ENCODE measurements around the gene ATG16L1. TPM values are rescaled to one million over a fixed set of nuclear protein-coding genes. Genes with fewer than 3 reads are reported as not detected.

Gene ATG16L1
- total RNA-seq, 2 experiments from 2014 or later, result 55.9 to 58.9 TPM

- no peak overlapping the region for H3K27ac Mint-ChIP-seq
- H3K27me3 Mint-ChIP-seq, result peaks cover 11% of the 10 kb centered on the region
- no peaks in the 10 kb centered on the region for H3K36me3 Mint-ChIP-seq (ENCODE audit: low read depth)
- no peak overlapping the region for H3K4me3 Mint-ChIP-seq
- no peaks in the 10 kb centered on the region for H3K4me1 Mint-ChIP-seq
- no peak for DNase-seq
- CTCF ChIA-PET, result no interaction called here
- POLR2A ChIA-PET, result no interaction called here
- no peaks in the 10 kb centered on the region for H3K9me3 Mint-ChIP-seq
Measured at GRCh38 chr2:233311241-233311926, 59.9 kb downstream of the ATG16L1 start.

- no peak overlapping the region for H3K27ac Mint-ChIP-seq
- H3K36me3 Mint-ChIP-seq (ENCODE audit: low read depth), result no peaks in the 10 kb centered on the region
- no peaks in the 10 kb centered on the region for H3K9me3 Mint-ChIP-seq
- ChIA-PET POLR2A (no interaction called here), CTCF (no interaction called here)
- peaks cover 9% of the 10 kb centered on the region for H3K27me3 Mint-ChIP-seq
- no peaks in the 10 kb centered on the region for H3K4me1 Mint-ChIP-seq
- H3K4me3 Mint-ChIP-seq, result no peak overlapping the region
- DNase-seq, result no peak
Measured at GRCh38 chr2:233312874-233313273, 61.4 kb downstream of the ATG16L1 start.

GRCh38 chr2:233314180-233314925, 62.9 kb downstream of the ATG16L1 start:
- Mint-ChIP-seq H3K36me3 (ENCODE audit: low read depth) (no peaks in the 10 kb centered on the region), H3K27me3 (peaks cover 15% of the 10 kb centered on the region), H3K9me3 (no peaks in the 10 kb centered on the region), H3K4me3 (no peak overlapping the region), H3K27ac (no peak overlapping the region), H3K4me1 (no peaks in the 10 kb centered on the region)
- ChIA-PET CTCF (no interaction called here), POLR2A (no interaction called here)
- DNase-seq, result no peak

GRCh38 chr2:233317196-233317943, 65.9 kb downstream of the ATG16L1 start:
- Mint-ChIP-seq H3K27me3 (peaks cover 25% of the 10 kb centered on the region), H3K36me3 (ENCODE audit: low read depth) (no peaks in the 10 kb centered on the region), H3K27ac (no peak overlapping the region), H3K4me1 (peaks cover 7% of the 10 kb centered on the region), H3K9me3 (no peaks in the 10 kb centered on the region), H3K4me3 (no peak overlapping the region)
- ChIA-PET POLR2A (interaction anchor here (0.8 to 1.5 kb wide), 2 partner anchors 15 to 23 kb away, joined by 4 read pairs; no protein-coding TSS in a partner anchor), CTCF (interaction anchor here (1.5 to 1.7 kb wide), 2 partner anchors 9 to 50 kb away, joined by 3 to 5 read pairs; partner anchors contain the start of gene SAG)
- no peak for DNase-seq

GRCh38 chr2:233319256-233319655, 67.8 kb downstream of the ATG16L1 start:
- peaks cover 28% of the 10 kb centered on the region for H3K27me3 Mint-ChIP-seq
- H3K36me3 Mint-ChIP-seq (ENCODE audit: low read depth), result no peaks in the 10 kb centered on the region
- DNase-seq, result no peak
- no peak overlapping the region for H3K4me3 Mint-ChIP-seq
- no peaks in the 10 kb centered on the region for H3K9me3 Mint-ChIP-seq
- ChIA-PET CTCF (no interaction called here), POLR2A (interaction anchor here (1.1 kb wide), 1 partner anchor 12 kb away, joined by 3 read pairs; no protein-coding TSS in a partner anchor)
- no peak overlapping the region for H3K27ac Mint-ChIP-seq
- H3K4me1 Mint-ChIP-seq, result peaks cover 21% of the 10 kb centered on the region

GRCh38 chr2:233320470-233320869, 69.0 kb downstream of the ATG16L1 start:
- Mint-ChIP-seq H3K27ac (no peak overlapping the region), H3K36me3 (ENCODE audit: low read depth) (no peaks in the 10 kb centered on the region), H3K9me3 (no peaks in the 10 kb centered on the region), H3K4me1 (peaks cover 23% of the 10 kb centered on the region), H3K27me3 (peaks cover 34% of the 10 kb centered on the region), H3K4me3 (no peak overlapping the region)
- no peak for DNase-seq
- POLR2A ChIA-PET, result interaction anchor here (1.5 to 2.4 kb wide), 2 partner anchors 11 to 37 kb away, joined by 3 to 14 read pairs; no protein-coding TSS in a partner anchor
- CTCF ChIA-PET, result no interaction called here

GRCh38 chr2:233321166-233321565, 69.7 kb downstream of the ATG16L1 start:
- no peak overlapping the region for H3K27ac Mint-ChIP-seq
- no peaks in the 10 kb centered on the region for H3K36me3 Mint-ChIP-seq (ENCODE audit: low read depth)
- no peak for DNase-seq
- ChIA-PET CTCF (no interaction called here), POLR2A (interaction anchor here (1.5 to 2.4 kb wide), 2 partner anchors 10 to 36 kb away, joined by 3 to 14 read pairs; no protein-coding TSS in a partner anchor)
- H3K4me1 Mint-ChIP-seq, result peaks cover 23% of the 10 kb centered on the region
- no peaks in the 10 kb centered on the region for H3K9me3 Mint-ChIP-seq
- H3K4me3 Mint-ChIP-seq, result no peak overlapping the region
- H3K27me3 Mint-ChIP-seq, result peaks cover 34% of the 10 kb centered on the region

GRCh38 chr2:233323851-233324250, 72.4 kb downstream of the ATG16L1 start:
- Mint-ChIP-seq H3K36me3 (ENCODE audit: low read depth) (no peaks in the 10 kb centered on the region), H3K9me3 (no peaks in the 10 kb centered on the region), H3K4me3 (no peak overlapping the region), H3K27me3 (peaks cover 28% of the 10 kb centered on the region), H3K4me1 (peaks cover 23% of the 10 kb centered on the region), H3K27ac (no peak overlapping the region)
- no peak for DNase-seq
- CTCF ChIA-PET, result no interaction called here
- POLR2A ChIA-PET, result no interaction called here

- H3K27ac Mint-ChIP-seq, result no peak overlapping the region
Measured at GRCh38 chr2:233325256-233325655, 73.8 kb downstream of the ATG16L1 start.

DNA sequence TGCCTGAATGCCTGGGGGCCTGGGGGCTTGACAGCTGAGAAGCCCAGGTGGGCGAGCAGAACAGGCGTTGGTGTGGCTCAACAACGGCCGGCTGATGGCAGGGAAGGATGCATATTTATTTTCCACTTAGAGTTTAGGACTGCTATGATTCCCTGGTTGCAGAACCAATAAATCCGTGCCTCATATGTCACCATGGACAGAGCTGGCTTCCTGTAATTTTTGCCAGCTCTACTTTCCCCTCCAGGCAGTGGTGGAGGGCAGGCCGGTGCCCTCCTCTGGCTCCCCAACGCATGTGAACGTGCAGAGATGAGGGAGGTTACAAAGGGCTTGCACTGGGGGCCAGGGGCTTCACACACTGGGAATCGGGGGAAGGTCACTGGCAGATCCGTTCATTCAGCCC, 74.3 kb downstream of the ATG16L1 start:
- no peak for DNase-seq
- Mint-ChIP-seq H3K27me3 (peaks cover 17% of the 10 kb centered on the region), H3K4me3 (no peak overlapping the region), H3K27ac (no peak overlapping the region), H3K36me3 (ENCODE audit: low read depth) (no peaks in the 10 kb centered on the region), H3K4me1 (peaks cover 34% of the 10 kb centered on the region), H3K9me3 (peaks cover 2% of the 10 kb centered on the region)
- POLR2A ChIA-PET, result no interaction called here
- CTCF ChIA-PET, result no interaction called here

More at GRCh38 chr2:233325256-233325655, 73.8 kb downstream of the ATG16L1 start:
- POLR2A ChIA-PET, result no interaction called here
- peaks cover 22% of the 10 kb centered on the region for H3K27me3 Mint-ChIP-seq
- H3K4me1 Mint-ChIP-seq, result peaks cover 29% of the 10 kb centered on the region
- CTCF ChIA-PET, result no interaction called here
- H3K4me3 Mint-ChIP-seq, result no peak overlapping the region
- peaks cover 2% of the 10 kb centered on the region for H3K9me3 Mint-ChIP-seq
- no peak for DNase-seq
- no peaks in the 10 kb centered on the region for H3K36me3 Mint-ChIP-seq (ENCODE audit: low read depth)

DNA sequence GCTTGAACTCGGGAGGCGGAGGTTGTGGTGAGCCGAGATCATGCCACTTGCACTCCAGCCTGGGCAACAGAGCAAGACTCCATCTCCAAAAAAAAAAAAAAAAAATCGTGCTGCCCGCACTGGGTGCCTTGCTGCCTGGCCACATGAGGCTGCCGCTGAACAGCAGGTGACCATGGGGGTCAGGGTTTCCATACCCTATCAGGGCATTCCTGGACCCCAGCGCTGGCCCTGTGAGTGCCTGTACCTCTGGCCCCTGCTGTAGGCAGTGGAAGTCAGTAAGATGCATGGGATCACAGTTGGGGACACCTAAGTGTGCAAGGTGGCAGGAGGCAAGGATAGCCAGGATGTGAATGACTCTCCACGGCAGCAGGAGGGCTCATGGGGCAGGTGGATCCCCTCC, 75.0 kb downstream of the ATG16L1 start:
- Mint-ChIP-seq H3K27ac (no peak overlapping the region), H3K4me1 (peaks cover 38% of the 10 kb centered on the region), H3K4me3 (no peak overlapping the region), H3K9me3 (peaks cover 4% of the 10 kb centered on the region), H3K27me3 (peaks cover 10% of the 10 kb centered on the region), H3K36me3 (ENCODE audit: low read depth) (peaks cover 4% of the 10 kb centered on the region)
- ChIA-PET POLR2A (no interaction called here), CTCF (no interaction called here)
- DNase-seq, result no peak

- no peak overlapping the region for H3K27ac Mint-ChIP-seq
- H3K4me1 Mint-ChIP-seq, result peaks cover 41% of the 10 kb centered on the region
- peaks cover 8% of the 10 kb centered on the region for H3K36me3 Mint-ChIP-seq (ENCODE audit: low read depth)
- peaks cover 4% of the 10 kb centered on the region for H3K9me3 Mint-ChIP-seq
- peaks cover 6% of the 10 kb centered on the region for H3K27me3 Mint-ChIP-seq
- POLR2A ChIA-PET, result interaction anchor here (1.3 kb wide), 1 partner anchor 24 kb away, joined by 4 read pairs; no protein-coding TSS in a partner anchor
- CTCF ChIA-PET, result no interaction called here
- no peak for DNase-seq
- H3K4me3 Mint-ChIP-seq, result no peak overlapping the region
Measured at GRCh38 chr2:233328922-233329321, 77.4 kb downstream of the ATG16L1 start.
